ENCODE results near the gene AUTS2. TPM values are rescaled to one million over a fixed set of nuclear protein-coding genes. Genes with fewer than 3 reads are reported as not detected.

Gene AUTS2
- polyA plus RNA-seq, 1 donor from 2014 or later: 97.3 TPM

- no peak overlapping the region for H3K27ac ChIP-seq (ENCODE audit: low read length)
- no peak overlapping the region for H3K9ac ChIP-seq (ENCODE audit: low read length)
- H3F3A ChIP-seq (ENCODE audit: insufficient read depth, low read length, poor library complexity, severe bottlenecking): peaks cover 6% of the 10 kb centered on the region
- no peaks in the 10 kb centered on the region for H3K9me3 ChIP-seq (ENCODE audit: low read length)
- H3K27me3 ChIP-seq (ENCODE audit: insufficient read depth, low read depth, low read length): no peaks in the 10 kb centered on the region
- H4K20me1 ChIP-seq (ENCODE audit: insufficient read depth): peaks cover 22% of the 10 kb centered on the region
- no peaks in the 10 kb centered on the region for H3K9me2 ChIP-seq (ENCODE audit: insufficient read depth, low read length)
- H3K36me3 ChIP-seq (ENCODE audit: insufficient read depth, low read length): no peaks in the 10 kb centered on the region
- no peak overlapping the region for H2AFZ ChIP-seq (ENCODE audit: low read depth, low read length)
- no peak overlapping the region for H3K4me3 ChIP-seq (ENCODE audit: low read length)
- no peak overlapping the region for H3K4me2 ChIP-seq (ENCODE audit: low read length)
- H3K79me2 ChIP-seq (replicated peaks; ENCODE audit: insufficient read depth, low read length): peaks cover 89% of the 10 kb centered on the region
- TF ChIP-seq REST (IDR thresholded peaks at IDR 0.05; ENCODE audit: borderline replicate concordance) (no peak), MXI1 (conservative IDR thresholded peaks at IDR 0.05; ENCODE audit: poor library complexity, severe bottlenecking) (no peak)
Measured at GRCh38 chr7:69613846-69614245, 15.6 kb downstream of the AUTS2 start.

- Histone ChIP-seq H3K9ac (ENCODE audit: low read length) (no peak overlapping the region), H2AFZ (ENCODE audit: low read depth, low read length) (no peak overlapping the region), H3K9me3 (ENCODE audit: low read length) (no peaks in the 10 kb centered on the region), H3K4me3 (ENCODE audit: low read length) (no peak overlapping the region), H3K27me3 (ENCODE audit: insufficient read depth, low read depth, low read length) (no peaks in the 10 kb centered on the region), H3K9me2 (ENCODE audit: insufficient read depth, low read length) (no peaks in the 10 kb centered on the region), H3K36me3 (ENCODE audit: insufficient read depth, low read length) (no peaks in the 10 kb centered on the region), H3K79me2 (replicated peaks; ENCODE audit: insufficient read depth, low read length) (peaks cover 93% of the 10 kb centered on the region), H3K27ac (ENCODE audit: low read length) (no peak overlapping the region), H3K4me2 (ENCODE audit: low read length) (no peak overlapping the region), H3F3A (ENCODE audit: insufficient read depth, low read length, poor library complexity, severe bottlenecking) (peaks cover 2% of the 10 kb centered on the region), H4K20me1 (ENCODE audit: insufficient read depth) (peaks cover 16% of the 10 kb centered on the region)
- no peak for TF ChIP-seq MXI1 (conservative IDR thresholded peaks at IDR 0.05; ENCODE audit: poor library complexity, severe bottlenecking)
- TF ChIP-seq POLR2AphosphoS5 (IDR thresholded peaks at IDR 0.05): peak; percentile 21
- TF ChIP-seq, protein P1, sequence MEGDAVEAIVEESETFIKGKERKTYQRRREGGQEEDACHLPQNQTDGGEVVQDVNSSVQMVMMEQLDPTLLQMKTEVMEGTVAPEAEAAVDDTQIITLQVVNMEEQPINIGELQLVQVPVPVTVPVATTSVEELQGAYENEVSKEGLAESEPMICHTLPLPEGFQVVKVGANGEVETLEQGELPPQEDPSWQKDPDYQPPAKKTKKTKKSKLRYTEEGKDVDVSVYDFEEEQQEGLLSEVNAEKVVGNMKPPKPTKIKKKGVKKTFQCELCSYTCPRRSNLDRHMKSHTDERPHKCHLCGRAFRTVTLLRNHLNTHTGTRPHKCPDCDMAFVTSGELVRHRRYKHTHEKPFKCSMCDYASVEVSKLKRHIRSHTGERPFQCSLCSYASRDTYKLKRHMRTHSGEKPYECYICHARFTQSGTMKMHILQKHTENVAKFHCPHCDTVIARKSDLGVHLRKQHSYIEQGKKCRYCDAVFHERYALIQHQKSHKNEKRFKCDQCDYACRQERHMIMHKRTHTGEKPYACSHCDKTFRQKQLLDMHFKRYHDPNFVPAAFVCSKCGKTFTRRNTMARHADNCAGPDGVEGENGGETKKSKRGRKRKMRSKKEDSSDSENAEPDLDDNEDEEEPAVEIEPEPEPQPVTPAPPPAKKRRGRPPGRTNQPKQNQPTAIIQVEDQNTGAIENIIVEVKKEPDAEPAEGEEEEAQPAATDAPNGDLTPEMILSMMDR (IDR thresholded peaks at IDR 0.05; ENCODE audit: poor library complexity, severe bottlenecking): no peak
Measured at GRCh38 chr7:69615685-69616084, 17.4 kb downstream of the AUTS2 start.

- H3K9me2 ChIP-seq (ENCODE audit: insufficient read depth, low read length): no peaks in the 10 kb centered on the region
- H3K9me3 ChIP-seq (ENCODE audit: low read length): no peaks in the 10 kb centered on the region
- H3K9ac ChIP-seq (ENCODE audit: low read length): no peak overlapping the region
- peaks cover 94% of the 10 kb centered on the region for H3K79me2 ChIP-seq (replicated peaks; ENCODE audit: insufficient read depth, low read length)
- H3F3A ChIP-seq (ENCODE audit: insufficient read depth, low read length, poor library complexity, severe bottlenecking): peaks cover 2% of the 10 kb centered on the region
- H3K27me3 ChIP-seq (ENCODE audit: insufficient read depth, low read depth, low read length): no peaks in the 10 kb centered on the region
- no peak overlapping the region for H3K4me3 ChIP-seq (ENCODE audit: low read length)
- TF ChIP-seq POLR2AphosphoS5 (IDR thresholded peaks at IDR 0.05): no peak
- H3K4me2 ChIP-seq (ENCODE audit: low read length): no peak overlapping the region
- H3K27ac ChIP-seq (ENCODE audit: low read length): no peak overlapping the region
- no peaks in the 10 kb centered on the region for H3K36me3 ChIP-seq (ENCODE audit: insufficient read depth, low read length)
- H2AFZ ChIP-seq (ENCODE audit: low read depth, low read length): no peak overlapping the region
- peaks cover 12% of the 10 kb centered on the region for H4K20me1 ChIP-seq (ENCODE audit: insufficient read depth)
Measured at GRCh38 chr7:69617364-69617763, 19.1 kb downstream of the AUTS2 start.

- Histone ChIP-seq H3K9me3 (ENCODE audit: low read length) (no peaks in the 10 kb centered on the region), H3K4me2 (ENCODE audit: low read length) (no peak overlapping the region), H3K79me2 (replicated peaks; ENCODE audit: insufficient read depth, low read length) (peaks cover 94% of the 10 kb centered on the region), H3K9ac (ENCODE audit: low read length) (no peak overlapping the region), H3F3A (ENCODE audit: insufficient read depth, low read length, poor library complexity, severe bottlenecking) (no peaks in the 10 kb centered on the region), H3K27ac (ENCODE audit: low read length) (no peak overlapping the region), H3K36me3 (ENCODE audit: insufficient read depth, low read length) (no peaks in the 10 kb centered on the region), H3K9me2 (ENCODE audit: insufficient read depth, low read length) (no peaks in the 10 kb centered on the region), H3K4me3 (ENCODE audit: low read length) (no peak overlapping the region), H2AFZ (ENCODE audit: low read depth, low read length) (no peak overlapping the region), H4K20me1 (ENCODE audit: insufficient read depth) (peaks cover 7% of the 10 kb centered on the region), H3K27me3 (ENCODE audit: insufficient read depth, low read depth, low read length) (no peaks in the 10 kb centered on the region)
- TF ChIP-seq SMC3 (conservative IDR thresholded peaks at IDR 0.05; ENCODE audit: poor library complexity) (no peak), REST (IDR thresholded peaks at IDR 0.05; ENCODE audit: borderline replicate concordance) (no peak), EZH2 (IDR thresholded peaks at IDR 0.05; ENCODE audit: borderline replicate concordance, insufficient read depth, low read length, poor library complexity, severe bottlenecking) (no peak), EP300 (conservative IDR thresholded peaks at IDR 0.05; ENCODE audit: poor library complexity, severe bottlenecking) (no peak)
Measured at GRCh38 chr7:69619054-69619453, 20.8 kb downstream of the AUTS2 start.
